NAMALWA (cell line): ENCODE results near the gene PRPSAP2.
"Not testable (repeated sequence)": the region's sequence is repeated elsewhere in the genome, so short reads cannot be mapped to it uniquely, and the experiment has no call there.

Experiments used
- DNase-seq: peaks from one replicate; pipeline ENCODE4 v3.0.0-alpha.2; 2015; ENCODE audit warnings: low spot score

Gene PRPSAP2

DNA sequence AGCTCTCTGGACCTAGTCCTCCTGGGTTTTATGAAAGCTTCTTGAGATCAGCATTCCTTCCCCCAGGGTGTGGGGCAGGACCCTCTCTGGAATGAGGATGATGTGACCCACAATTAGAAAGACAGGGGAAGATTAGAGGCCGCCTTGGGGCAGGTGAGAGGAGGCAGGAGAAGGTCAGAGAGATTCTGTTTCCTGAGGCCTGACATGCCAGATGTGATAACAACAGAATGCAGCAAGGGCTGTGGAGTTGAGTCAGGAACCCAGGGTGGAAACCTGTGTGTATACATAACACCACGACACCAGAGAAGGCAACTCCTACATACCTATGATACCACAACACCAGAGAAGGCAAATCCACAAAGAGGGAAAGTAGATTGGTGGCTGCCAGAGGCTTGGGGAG is 88.6 kb downstream of the PRPSAP2 start:
- DNase-seq = no peak

DNA sequence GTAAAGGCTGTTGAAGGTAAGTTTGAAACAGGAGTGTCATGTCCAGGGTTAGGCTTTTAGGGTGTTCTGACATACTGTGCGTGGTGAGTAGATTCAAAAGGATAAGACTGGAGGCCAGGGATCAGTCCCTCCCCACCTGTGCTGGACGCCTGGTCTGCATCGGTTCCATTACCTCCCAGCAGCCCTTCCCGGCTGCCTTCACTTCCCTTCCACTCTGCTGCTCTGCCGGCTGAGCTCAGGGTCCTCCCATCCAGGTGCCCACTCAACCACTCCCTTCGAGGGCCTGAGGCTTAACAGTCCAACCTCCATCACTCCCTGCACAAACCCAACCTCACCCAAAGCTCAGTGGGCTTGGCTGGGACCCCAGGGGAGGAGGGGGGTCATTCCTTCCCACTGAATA is 89.9 kb downstream of the PRPSAP2 start:
- DNase-seq = no peak

DNA sequence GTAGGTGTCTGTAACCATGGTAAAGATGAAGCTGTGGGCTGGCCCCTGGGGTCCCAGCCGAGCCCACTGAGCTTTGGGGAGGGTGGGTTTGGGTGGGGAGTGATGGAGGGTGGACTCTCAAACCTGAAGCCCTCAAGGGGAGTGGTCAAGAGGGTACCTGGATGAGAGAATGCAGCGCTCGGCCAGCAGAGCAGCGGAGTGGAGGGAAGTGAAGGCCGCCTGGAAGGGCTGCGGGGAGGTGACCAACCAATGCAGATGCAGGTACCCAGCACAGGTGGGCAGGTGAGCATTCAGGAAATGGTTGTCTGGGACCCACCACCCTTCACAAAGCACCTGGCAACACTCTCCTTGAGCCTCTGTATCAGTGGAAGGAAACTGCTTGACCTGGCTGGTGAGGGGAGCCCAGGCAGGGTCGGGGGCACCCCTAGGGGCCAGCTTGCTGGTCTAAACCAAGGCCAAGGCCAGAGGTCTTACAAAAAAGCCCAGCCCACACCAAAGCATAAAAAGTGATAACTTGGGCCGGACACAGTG is 90.6 kb downstream of the PRPSAP2 start:
- no peak for DNase-seq

DNA sequence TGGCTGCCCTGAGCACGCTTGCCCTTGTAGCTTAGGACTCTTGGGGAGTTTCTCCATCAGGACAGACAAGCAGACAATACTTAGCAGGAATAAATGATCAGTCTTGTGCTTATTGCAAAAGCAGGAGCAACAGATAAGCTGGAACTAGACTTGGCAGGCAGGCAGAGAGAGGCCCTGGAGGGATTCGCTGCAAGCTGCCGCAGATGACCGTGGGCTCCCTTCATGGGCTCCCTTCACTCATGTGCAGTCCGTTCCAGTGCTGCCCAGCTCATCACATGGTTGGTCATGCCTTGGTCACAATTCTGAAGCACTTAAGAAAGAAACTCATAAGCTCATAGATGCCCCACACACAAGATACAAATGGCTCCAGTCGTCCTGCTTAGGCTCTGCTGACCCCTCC is 91.6 kb downstream of the PRPSAP2 start:
- no peak for DNase-seq

DNA sequence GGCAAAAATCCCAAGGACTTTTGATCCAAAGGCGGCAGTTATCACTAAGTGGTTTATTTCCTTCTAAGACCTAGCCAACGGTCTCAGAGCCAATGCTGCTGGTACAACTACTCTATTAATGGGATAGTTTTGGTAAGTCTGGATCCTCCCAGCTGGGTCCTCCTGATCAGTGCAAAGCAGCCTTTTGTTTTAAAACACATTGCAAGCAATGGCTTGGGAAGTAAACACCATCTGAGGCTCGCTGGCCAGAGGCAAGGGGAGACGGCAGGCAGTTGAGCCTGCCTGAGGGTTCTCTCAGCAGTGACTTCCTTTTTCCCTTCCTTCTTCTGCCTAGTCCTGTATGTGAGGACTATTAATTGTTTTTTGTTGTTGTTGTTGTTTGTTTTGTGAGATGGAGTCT is 92.4 kb downstream of the PRPSAP2 start:
- no peak for DNase-seq

DNA sequence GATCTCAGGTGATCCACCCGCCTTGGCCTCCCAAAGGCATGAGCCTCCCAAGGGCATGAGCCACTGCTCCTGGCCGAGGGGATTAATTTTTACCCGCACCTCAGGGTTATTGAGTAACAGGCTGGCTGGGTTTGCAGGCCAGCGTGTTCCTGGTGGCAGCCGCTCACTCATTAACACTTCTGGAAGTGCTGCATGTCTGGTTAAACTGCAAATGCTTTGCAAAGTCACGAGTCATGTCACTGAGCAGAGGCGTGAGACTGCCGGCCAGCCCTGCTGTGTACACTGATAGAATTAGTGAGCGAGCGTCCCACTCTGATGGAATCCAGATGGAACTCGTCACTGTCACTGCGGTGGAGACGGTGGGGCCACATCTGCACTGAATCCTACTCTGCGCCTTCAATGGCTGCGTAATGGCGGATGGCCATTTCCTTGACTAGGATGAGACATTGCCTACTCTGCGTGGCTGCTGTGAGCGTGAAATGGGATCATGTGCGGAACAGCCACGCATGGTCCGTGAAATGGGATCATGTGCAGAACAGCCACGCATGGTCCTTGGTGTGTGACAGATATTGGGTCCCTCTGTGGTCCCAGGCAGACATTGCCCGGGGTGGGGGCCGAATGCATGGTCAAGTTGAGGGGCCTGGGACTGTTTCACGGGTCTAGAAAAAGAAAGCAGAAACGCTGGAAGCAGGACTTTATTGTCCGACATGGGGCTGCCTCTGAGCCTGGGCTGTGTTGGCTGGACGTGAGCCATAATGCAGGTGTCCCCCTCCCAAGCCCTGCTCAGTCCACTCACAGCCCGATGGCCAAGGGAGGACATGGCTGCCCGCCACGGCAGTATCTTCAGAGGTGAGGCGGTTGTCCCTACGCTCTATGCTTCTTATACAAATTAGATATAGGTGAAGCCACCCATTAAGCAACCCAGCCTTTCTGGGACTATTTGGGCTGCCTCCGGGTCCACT is 93.3 kb downstream of the PRPSAP2 start:
- DNase-seq = no peak

DNA sequence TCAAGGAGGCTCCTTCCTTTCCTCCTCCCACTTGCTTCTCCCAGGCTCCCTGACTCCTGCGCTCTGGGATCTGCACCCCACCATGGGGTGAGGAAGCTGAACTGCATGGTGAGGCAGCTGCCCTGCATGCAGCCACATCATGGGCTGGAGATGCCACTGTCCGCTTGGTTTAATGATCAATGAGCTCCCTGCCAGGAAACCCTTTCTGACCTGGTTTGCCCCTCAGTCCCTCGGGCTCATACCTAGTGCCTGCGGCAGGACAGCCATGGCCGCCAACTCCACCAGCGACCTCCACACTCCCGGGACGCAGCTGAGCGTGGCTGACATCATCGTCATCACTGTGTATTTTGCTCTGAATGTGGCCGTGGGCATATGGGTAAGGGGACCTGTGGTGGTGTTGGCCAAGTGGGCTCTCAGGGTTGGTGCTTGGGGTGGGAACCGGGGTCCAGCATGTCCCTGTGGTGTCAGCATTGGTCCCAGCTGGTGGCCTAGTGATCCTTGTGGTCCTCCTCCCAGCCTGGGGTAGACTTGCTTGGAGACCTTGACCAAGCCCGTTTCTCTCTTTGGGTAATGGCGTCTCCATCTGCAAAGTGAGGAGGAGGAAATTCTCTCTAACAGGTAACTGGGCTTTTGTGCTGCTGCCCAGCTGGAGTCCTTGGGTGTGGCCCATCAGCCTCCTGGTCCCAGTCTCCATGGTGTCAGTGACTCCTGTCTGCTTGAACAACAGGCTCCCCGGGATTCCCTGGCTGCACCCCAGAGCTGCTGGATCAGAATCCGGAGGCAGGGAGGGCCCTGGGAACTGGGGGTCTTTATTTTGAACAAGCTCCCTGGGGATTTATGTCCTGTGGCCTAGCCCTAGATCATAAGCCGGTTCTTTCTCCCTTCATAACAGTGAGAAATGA is 94.3 kb downstream of the PRPSAP2 start, which contains the start of gene SLC5A10:
Gene SLC5A10 (plus strand): TSS at position 225 of the 902 bp plus-strand sequence. CDS start 41 bp downstream, at position 266.
- DNase-seq = no peak

DNA sequence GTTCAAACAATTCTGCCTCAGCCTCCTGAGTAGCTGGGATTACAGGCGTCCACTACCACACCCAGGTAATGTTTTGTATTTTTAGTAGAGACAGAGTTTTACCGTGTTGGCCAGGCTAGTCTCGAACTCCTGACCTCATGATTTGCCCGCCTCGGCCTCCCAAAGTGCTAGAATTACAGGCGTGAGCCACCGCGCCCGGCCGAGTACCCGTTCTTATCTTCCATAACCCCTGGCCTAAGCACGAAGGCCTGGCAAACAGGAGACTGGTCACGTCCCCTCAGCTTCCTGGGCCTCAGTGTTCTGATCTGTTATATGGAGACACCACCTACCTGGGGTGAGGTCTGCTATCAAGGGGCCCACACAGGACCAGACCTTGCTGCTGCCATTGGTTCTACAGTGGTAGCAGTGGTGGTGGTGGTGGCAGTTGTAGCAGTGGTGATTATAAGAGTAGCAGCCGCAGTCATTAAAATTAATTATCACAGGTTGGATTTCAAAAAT is 95.3 kb downstream of the PRPSAP2 start:
- DNase-seq = no peak

DNA sequence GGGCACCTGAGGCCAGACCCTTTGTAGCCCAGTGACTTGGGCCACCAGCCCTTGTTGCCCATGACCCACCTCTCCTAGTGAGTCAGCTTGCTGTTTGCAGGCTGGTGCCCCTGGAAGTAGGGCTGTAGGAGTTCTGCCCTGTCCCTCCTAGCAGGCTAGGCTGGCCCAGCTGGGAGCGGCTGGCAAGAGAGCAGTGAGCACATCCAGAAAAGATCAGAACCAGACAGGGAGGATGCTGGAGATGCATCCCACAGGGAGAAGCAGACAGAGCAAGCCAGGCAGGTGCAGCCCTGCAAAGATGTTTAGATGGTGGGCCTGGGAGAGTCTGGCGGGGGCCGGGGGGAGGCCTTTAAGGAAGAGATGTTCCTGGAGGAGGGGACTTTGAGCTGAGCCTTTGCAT is 96.4 kb downstream of the PRPSAP2 start:
- no peak for DNase-seq

DNA sequence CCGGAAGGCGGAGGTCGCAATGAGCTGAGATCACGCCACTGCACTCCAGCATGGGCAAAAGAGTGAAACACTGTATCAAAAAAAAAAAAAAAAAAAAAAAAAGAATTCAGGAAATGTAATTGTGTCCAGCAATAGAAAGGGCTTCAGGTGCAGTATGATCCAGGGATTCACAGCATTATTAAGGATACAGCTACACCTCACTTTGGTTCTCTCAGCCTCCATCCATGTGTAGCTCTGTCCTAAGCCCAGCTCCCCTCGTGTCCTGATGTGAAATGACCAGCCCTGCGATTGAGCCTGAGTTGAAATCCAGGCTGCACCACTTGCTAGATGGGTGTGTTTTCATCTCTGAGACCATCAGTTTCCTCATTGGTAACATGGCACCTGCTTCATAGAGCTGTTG is 97.1 kb downstream of the PRPSAP2 start:
- DNase-seq = no peak

DNA sequence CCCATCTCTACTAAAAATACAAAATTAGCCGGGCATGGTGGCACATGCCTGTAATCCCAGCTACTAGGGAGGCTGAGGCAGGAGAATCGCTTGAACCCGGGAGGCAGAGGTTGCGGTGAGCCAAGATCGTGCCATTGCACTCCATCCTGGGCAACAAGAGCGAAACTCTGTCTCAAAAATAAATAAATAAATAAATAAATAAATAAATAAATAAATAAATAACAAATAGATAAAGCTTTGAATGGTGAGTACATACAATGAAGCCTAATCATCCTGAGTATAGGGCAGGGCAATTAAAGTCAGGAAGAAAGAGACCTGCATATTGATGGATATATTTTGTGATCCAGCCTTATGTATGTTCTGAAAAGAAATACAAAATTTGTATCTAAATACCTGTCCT is 98.1 kb downstream of the PRPSAP2 start:
- not testable (repeated sequence) for DNase-seq

DNA sequence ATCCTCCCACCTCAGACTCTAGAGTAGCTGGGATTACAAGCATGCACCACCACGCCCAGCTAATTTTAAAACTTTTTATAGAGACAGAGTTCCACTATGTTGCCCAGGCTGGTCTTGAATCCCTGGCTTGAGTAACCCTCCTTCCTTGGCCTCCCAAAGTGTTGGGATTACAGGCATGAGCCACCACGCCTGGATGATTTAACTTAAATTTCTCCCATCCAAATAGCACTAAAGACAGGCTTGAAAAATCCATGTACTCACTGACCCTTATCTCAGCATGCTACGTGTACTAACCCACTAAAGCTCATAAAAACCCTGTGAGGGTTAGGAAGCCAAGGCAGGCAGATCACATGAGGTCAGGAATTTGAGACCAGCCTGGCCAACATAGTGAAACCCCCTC is 98.7 kb downstream of the PRPSAP2 start:
- DNase-seq = no peak

DNA sequence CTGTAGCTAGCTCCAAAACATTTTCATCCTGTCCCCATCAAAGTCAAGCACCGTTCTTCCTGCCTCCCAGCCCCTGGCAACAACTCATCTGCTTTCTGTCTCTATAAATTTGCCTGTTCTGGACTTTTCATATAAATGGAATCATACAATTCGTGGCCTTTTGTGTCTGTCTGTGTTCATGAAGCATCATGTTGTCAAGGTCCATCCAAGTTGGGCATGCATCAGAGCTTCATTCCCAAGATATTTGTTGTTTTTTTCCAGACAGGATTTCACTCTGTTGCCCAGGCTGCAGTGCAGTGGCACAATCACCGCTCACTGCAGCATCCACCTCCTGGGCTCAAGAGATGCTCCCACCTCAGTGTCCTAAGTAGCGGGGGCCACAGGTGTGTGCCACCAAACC is 99.9 kb downstream of the PRPSAP2 start:
- DNase-seq = no peak

DNA sequence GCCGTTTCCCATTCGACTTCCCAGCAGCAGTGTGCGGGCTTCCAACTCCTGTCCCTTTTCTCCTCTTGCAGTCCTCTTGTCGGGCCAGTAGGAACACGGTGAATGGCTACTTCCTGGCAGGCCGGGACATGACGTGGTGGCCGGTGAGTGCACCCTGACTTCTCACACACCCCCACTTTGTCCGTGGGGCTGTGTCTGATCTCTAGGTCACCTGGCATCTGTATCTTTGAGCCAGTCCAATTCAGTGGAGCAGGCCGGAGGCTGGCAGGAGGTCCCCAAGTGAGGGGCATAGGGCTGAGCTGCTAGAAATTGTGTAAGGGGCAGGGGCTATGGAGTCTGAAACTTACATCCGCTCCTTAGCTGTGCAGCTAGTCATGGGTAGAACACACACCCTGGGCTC is 100.7 kb downstream of the PRPSAP2 start:
- DNase-seq = no peak

DNA sequence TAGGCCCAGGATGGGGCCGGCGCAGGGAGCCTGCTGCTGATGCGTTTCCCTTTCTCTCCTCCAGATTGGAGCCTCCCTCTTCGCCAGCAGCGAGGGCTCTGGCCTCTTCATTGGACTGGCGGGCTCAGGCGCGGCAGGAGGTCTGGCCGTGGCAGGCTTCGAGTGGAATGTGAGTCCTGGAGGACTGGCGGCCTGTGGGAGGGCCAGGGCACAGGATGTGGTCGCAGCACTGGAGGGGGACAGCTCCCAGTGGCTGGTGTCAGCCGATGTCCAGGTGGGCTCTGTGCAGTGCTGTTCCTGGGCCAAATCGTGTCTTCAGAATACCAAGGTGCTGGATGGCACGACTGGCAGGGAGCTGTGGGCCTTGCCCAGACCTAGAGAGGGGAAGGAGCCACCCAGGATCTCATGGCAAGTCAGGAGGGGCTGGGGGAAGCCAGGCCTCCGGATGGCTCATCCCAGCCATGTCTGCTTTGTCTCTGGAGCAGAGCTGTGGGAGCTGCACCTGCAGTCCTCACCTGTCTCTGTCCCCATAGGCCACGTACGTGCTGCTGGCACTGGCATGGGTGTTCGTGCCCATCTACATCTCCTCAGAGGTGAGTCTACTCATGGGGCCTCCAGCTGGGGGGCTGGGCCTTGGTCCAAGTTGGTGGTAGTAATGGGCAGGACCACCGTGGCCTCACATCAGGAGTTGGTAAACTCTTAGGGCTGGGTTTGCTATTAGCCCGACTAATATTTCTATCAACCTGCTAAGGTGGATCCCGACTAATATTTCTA is 101.3 kb downstream of the PRPSAP2 start:
- DNase-seq = no peak

DNA sequence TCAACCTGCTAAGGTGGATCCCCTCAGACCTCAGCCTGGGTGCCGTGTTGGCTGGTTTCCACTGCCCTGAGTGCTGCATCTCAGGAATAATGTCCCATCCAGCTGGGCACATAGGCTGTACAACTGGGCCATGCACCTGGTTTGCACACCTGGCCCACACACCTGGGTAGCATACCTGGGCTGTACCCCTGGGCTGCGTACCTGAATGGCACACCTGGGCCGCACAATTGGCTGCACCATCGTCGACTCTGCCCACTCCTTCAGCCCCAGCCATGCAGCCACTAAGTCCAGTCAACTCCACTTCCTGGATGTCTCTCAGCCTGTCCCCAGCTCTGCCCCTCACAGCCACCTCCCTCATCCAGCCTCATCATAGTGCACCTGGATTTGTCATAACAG is 101.9 kb downstream of the PRPSAP2 start:
- DNase-seq = no peak

DNA sequence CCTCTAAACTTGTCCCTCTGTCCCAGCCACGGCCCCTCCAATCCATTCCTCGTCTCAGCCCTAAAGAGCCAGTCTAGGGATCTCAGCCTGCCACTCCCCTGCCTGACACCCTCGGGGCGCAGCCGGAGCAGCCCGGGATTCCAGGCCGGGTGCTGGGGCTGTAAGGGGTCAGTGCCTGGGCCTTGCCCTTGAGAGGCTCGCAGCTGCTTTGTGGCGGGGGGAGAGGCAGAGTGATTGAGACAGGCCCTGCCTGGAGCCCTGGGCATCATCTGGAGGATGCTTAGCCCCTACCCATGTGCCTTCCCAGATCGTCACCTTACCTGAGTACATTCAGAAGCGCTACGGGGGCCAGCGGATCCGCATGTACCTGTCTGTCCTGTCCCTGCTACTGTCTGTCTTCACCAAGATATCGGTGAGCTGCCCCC is 102.3 kb downstream of the PRPSAP2 start:
- DNase-seq = no peak

DNA sequence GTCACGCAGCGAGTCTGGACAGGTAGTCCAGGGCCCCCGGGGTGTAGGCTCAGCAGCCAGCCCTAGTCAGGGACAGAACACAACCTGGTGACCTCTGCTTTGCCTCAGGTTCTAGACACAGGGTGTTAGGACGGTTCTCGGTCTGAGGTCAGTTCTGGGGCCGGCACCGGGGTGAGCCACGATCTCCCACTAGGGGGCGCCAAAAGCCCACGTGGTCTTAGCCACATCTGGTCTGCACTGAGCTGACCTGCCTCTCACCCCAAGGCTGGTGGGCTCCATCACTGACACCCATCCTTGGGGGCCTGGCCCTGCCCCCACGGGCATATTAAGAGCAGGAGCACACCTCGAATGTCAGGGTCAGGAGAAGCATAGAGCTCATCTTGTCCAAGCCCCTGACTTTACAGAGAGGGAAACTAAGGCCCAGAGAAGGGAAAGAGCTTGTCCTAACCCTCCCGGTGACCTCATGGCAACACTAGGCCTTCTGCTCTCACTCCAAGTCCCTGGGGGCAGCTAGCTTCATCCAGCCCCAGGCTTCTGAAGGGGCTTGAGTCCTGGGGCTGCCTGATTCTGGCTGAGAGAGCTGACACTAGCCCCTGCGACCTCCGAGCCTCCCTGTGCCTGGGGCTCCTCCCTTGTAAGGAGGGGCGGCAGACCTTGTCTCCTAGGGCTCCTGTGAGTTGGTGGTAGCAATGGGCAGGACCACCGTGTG is 103.0 kb downstream of the PRPSAP2 start:
- DNase-seq = peak; percentile 67

DNA sequence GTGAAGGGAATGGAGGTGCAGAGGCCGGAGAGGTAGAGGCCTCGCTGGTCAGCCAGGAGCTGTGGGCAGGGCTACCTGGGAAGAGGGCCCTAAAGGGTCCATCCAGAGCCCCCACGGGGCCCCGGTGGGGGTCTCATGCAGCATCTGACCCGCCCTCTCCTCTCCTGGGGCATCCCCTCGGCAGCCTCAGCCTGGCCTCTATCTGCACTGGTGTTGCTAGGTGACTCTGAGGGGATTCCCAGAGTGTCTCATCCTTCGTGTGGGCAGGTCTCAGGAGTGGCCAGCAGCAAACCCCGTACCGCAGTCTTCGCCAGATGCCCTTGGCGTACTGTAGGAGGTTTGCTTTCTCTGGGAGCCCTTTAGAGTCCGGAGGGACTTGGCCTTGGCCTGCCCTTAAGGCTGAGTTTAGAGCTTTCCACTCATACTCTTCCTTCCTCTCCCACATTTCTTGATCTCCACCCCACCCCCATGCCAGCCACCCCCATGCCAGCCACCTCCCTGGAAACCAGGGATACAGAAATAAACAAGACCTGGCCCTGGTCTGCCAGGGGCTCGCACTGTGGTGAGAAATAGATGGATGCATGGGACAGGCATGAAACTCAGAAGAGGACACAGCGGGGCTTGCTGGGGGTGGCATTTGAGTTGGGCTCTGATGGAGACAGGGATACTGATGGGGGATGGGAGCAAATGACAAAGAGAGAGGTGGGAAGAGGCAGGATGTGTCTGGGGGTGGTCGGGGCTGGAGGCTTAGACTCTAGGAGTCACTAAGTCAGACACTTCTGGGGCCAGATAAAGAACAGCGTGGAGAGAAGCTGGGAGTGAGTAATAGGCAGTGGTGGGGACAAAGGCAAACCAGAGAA is 103.9 kb downstream of the PRPSAP2 start:
- DNase-seq = no peak

DNA sequence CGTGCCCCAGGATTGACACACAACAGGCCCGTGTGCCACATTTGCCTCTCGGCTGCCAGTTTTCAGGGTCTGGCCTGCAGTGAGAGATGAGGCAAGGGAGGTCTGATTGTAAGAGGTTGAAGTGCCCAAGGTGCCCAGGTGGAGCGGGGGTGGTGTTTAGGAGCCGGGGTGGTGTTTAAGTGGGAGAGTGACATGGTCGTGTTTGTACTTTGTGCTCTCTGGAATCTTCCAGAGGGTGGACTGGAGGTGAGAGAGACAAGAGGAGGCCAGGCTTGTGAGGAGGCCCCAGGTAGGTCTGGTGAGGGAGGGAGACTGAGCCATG is 104.5 kb downstream of the PRPSAP2 start:
- no peak for DNase-seq
